Measurements from ENCODE around the gene PHC1. TPM values are rescaled to one million over a fixed set of nuclear protein-coding genes. Genes with fewer than 3 reads are reported as not detected.

PHC1 gene
- total and polyA plus RNA-seq, 2 donors (not counting 1 experiment from before 2014, with no cell fraction given), result 64.2 to 86.9 TPM

DNA sequence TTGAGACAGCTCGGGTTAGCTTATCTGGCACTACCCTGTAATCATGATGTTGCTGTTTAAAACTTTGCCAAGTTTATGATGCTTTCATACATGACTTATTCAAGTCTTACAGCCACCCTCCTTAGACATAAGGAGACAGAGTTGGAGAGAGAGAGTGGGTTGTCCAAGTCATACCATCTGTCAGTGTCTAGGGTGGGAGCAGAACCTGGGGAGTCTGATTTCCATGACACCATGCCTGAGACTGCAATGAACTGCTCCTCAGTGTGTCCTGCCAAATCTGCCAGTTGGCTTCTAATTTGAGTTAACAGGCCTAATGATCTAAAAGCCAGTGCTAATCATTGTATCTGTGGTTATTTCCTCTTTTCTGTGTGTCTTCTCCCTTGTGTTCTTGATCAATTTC lies 43.7 kb upstream of the PHC1 start:
- Mint-ChIP-seq H3K4me3 (no peak overlapping the region), H3K9me3 (ENCODE audit: insufficient read depth) (no peaks in the 10 kb centered on the region), H3K27me3 (no peaks in the 10 kb centered on the region), H3K27ac (no peak overlapping the region), H3K4me1 (no peaks in the 10 kb centered on the region)
- H3K4me2 ChIP-seq (replicated peaks; ENCODE audit: low read depth, low read length, poor library complexity, severe bottlenecking), result no peak overlapping the region
- no peak overlapping the region for H3K4me3 ChIP-seq (ENCODE audit: control extremely low read depth in 1 of 5, extremely low read depth in 1 of 5, insufficient read depth in 1 of 5, low read depth in 2 of 5, low read length in 4 of 5)
- no peaks in the 10 kb centered on the region for H3K79me2 ChIP-seq (ENCODE audit: control insufficient read depth, insufficient read depth, low read length)
- no peaks in the 10 kb centered on the region for H3K9me3 ChIP-seq (ENCODE audit: control extremely low read depth in 1 of 3, control insufficient read depth in 2 of 3, insufficient read depth in 1 of 3, low read length in 2 of 3)
- no peak for ATAC-seq (ENCODE audit: low read depth)
- no peak for DNase-seq
- no peak overlapping the region for H3K27ac ChIP-seq (ENCODE audit: low read length in 2 of 2)
- CTCF ChIA-PET, result no interaction called here
- TF ChIP-seq, protein P1, sequence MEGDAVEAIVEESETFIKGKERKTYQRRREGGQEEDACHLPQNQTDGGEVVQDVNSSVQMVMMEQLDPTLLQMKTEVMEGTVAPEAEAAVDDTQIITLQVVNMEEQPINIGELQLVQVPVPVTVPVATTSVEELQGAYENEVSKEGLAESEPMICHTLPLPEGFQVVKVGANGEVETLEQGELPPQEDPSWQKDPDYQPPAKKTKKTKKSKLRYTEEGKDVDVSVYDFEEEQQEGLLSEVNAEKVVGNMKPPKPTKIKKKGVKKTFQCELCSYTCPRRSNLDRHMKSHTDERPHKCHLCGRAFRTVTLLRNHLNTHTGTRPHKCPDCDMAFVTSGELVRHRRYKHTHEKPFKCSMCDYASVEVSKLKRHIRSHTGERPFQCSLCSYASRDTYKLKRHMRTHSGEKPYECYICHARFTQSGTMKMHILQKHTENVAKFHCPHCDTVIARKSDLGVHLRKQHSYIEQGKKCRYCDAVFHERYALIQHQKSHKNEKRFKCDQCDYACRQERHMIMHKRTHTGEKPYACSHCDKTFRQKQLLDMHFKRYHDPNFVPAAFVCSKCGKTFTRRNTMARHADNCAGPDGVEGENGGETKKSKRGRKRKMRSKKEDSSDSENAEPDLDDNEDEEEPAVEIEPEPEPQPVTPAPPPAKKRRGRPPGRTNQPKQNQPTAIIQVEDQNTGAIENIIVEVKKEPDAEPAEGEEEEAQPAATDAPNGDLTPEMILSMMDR (IDR thresholded peaks at IDR 0.05), result no peak
- TF ChIP-seq EZH2 (IDR thresholded peaks at IDR 0.05; ENCODE audit: borderline replicate concordance, insufficient read depth, low read depth, low read length, poor library complexity, severe bottlenecking), result no peak
- no peak overlapping the region for H2AFZ ChIP-seq (ENCODE audit: insufficient read depth, low read depth, low read length, poor library complexity, severe bottlenecking)
- POLR2A ChIA-PET, result no interaction called here
- intact Hi-C loops (cut with micrococcal nuclease), result no loop called here
- no CpG with 5 or more reads among the region's 1 CpG for WGBS (ENCODE audit: insufficient coverage)
- H3K36me3 ChIP-seq (replicated peaks in 1 of 2; ENCODE audit: control extremely low read depth in 1 of 2, control insufficient read depth in 1 of 2, extremely low read depth in 1 of 2, insufficient read depth in 2 of 2, low read length in 1 of 2), result no peaks in the 10 kb centered on the region
- no peaks in the 10 kb centered on the region for H4K20me1 ChIP-seq (ENCODE audit: control insufficient read depth, insufficient read depth, low read length, poor library complexity, severe bottlenecking)
- H3K9ac ChIP-seq (ENCODE audit: low read length), result no peak overlapping the region
- H3K4me1 ChIP-seq (ENCODE audit: control insufficient read depth in 2 of 2, insufficient read depth in 2 of 2, low read length in 2 of 2), result no peaks in the 10 kb centered on the region
- H3K27me3 ChIP-seq (replicated peaks in 1 of 4; ENCODE audit: control extremely low read depth in 1 of 4, control insufficient read depth in 3 of 4, insufficient read depth in 4 of 4, low read length in 3 of 4), result no peaks in the 10 kb centered on the region

- H3K4me2 ChIP-seq (replicated peaks; ENCODE audit: low read depth, low read length, poor library complexity, severe bottlenecking), result no peak overlapping the region
Measured at GRCh38 chr12:8871068-8871467, 43.2 kb upstream of the PHC1 start.

More at GRCh38 chr12:8871068-8871467, 43.2 kb upstream of the PHC1 start:
- Mint-ChIP-seq H3K4me1 (no peaks in the 10 kb centered on the region), H3K27ac (no peak overlapping the region), H3K4me3 (no peak overlapping the region), H3K27me3 (peaks cover 2% of the 10 kb centered on the region), H3K9me3 (ENCODE audit: insufficient read depth) (no peaks in the 10 kb centered on the region)
- H2AFZ ChIP-seq (ENCODE audit: insufficient read depth, low read depth, low read length, poor library complexity, severe bottlenecking), result no peak overlapping the region
- intact Hi-C loops (cut with micrococcal nuclease), result no loop called here
- ChIA-PET CTCF (no interaction called here), POLR2A (no interaction called here)
- H3K36me3 ChIP-seq (replicated peaks in 1 of 2; ENCODE audit: control extremely low read depth in 1 of 2, control insufficient read depth in 1 of 2, extremely low read depth in 1 of 2, insufficient read depth in 2 of 2, low read length in 1 of 2), result no peaks in the 10 kb centered on the region
- no peaks in the 10 kb centered on the region for H3K4me1 ChIP-seq (ENCODE audit: control insufficient read depth in 2 of 2, insufficient read depth in 2 of 2, low read length in 2 of 2)
- TF ChIP-seq, protein P1 (IDR thresholded peaks at IDR 0.05), result no peak
- no peak for TF ChIP-seq EZH2 (IDR thresholded peaks at IDR 0.05; ENCODE audit: borderline replicate concordance, insufficient read depth, low read depth, low read length, poor library complexity, severe bottlenecking)
- H3K27me3 ChIP-seq (replicated peaks in 1 of 4; ENCODE audit: control extremely low read depth in 1 of 4, control insufficient read depth in 3 of 4, insufficient read depth in 4 of 4, low read length in 3 of 4), result no peaks in the 10 kb centered on the region
- no peak overlapping the region for H3K9ac ChIP-seq (ENCODE audit: low read length)
- no peak overlapping the region for H3K27ac ChIP-seq (ENCODE audit: low read length in 2 of 2)
- no peak for ATAC-seq (ENCODE audit: low read depth)
- no peaks in the 10 kb centered on the region for H3K9me3 ChIP-seq (ENCODE audit: control extremely low read depth in 1 of 3, control insufficient read depth in 2 of 3, insufficient read depth in 1 of 3, low read length in 2 of 3)
- DNase-seq, result no peak
- no peak overlapping the region for H3K4me3 ChIP-seq (ENCODE audit: control extremely low read depth in 1 of 5, extremely low read depth in 1 of 5, insufficient read depth in 1 of 5, low read depth in 2 of 5, low read length in 4 of 5)
- no peaks in the 10 kb centered on the region for H3K79me2 ChIP-seq (ENCODE audit: control insufficient read depth, insufficient read depth, low read length)
- H4K20me1 ChIP-seq (ENCODE audit: control insufficient read depth, insufficient read depth, low read length, poor library complexity, severe bottlenecking), result no peaks in the 10 kb centered on the region

All from B cell (primary cell).